Stomach (tissue), 9 donors: Measurements from ENCODE around the gene HTRA3. TPM values are rescaled to one million over a fixed set of nuclear protein-coding genes. Genes with fewer than 3 reads are reported as not detected.

Experiments used
- DNase-seq, 2 donors: peaks; one replicate each; pipeline versions ENCODE4 v3.0.0 to v3.0.0-alpha.2; 2013 to 2019
- H3K27ac ChIP-seq, 5 donors: fragments of 200-600 bp in 4 of 5; sonication (generic) in 4 of 5; one replicate each; pipeline ENCODE4 v1.5.1; 2013 to 2019; ENCODE audit warnings: mild to moderate bottlenecking in 1 of 5, moderate library complexity in 1 of 5
- H3K27me3 ChIP-seq, 3 donors: fragments of 200-600 bp; sonication (generic); one replicate each; pipeline ENCODE4 v1.5.1; 2017 to 2019; ENCODE audit warnings: mixed run types in 1 of 3
- H3K36me3 ChIP-seq, 4 donors: fragments of 200-600 bp; sonication (generic); 1 replicate in 3 of 4; 2 replicates in 1 of 4; pipeline ENCODE4 v1.5.1; 2016 to 2019
- H3K4me1 ChIP-seq, 4 donors: fragments of 200-600 bp; sonication (generic); one replicate each; pipeline ENCODE4 v1.5.1; 2016 to 2019
- H3K4me3 ChIP-seq, 4 donors: fragments of 200-600 bp; sonication (generic) in 3 of 4; one replicate each; pipeline ENCODE4 v1.5.1; 2016 to 2019; ENCODE audit warnings: mild to moderate bottlenecking in 1 of 4
- H3K9me3 ChIP-seq, 4 donors: fragments of 200-600 bp; sonication (generic); one replicate each; pipeline ENCODE4 v1.5.1; 2016 to 2019
- EP300 ChIP-seq: sonication (generic); formaldehyde crosslinking; IDR thresholded peaks from one replicate; pipeline ENCODE4 v1.6.1; 2017; ENCODE audit warnings: antibody characterized with exemption
- POLR2A ChIP-seq, 4 donors: fragments of 450-650 bp; IDR thresholded peaks; one replicate each; pipeline ENCODE4 v1.6.1; 2016; ENCODE audit warnings: antibody characterized with exemption in 4 of 4, control low read depth in 2 of 4, mild to moderate bottlenecking in 1 of 4, moderate library complexity in 1 of 4
- POLR2AphosphoS5 ChIP-seq, 3 donors: sonication (generic); formaldehyde crosslinking; IDR thresholded peaks; one replicate each; pipeline ENCODE4 v1.6.1; 2016; ENCODE audit warnings: antibody characterized with exemption in 3 of 3
- WGBS, 5 donors: extraction: QIAGEN DNeasy Blood & Tissue Kit in 3 of 5; methylation state at CpG; one replicate each; pipeline versions ENCODE4 v1.1.5 to v1.1.7; 2013 to 2018; 5-methylcytosine and 5-hydroxymethylcytosine counted together
- intact Hi-C: fragments of 100-400 bp; cut with DNase I; formaldehyde crosslinking; loops from one replicate; pipeline ENCODE4 v1.15.1; 2023; ENCODE audit warnings: low total_unique reads
- polyA plus RNA-seq, 3 donors: library from polyadenylated mRNA; stranded (reverse); fragments of 200-250 nt; gene quantifications; one replicate each; pipeline ENCODE4 v1.2.3, GENCODE V29; 2013
- total RNA-seq, 5 donors: library from RNA; depleted of rRNA; stranded (reverse); fragments of >200 nt; gene quantifications; one replicate each; pipeline versions ENCODE4 v1.1.0 to v1.2.3, GENCODE V29; 2014 to 2016
- TF ChIP-seq, protein P1 (sequence below), 7 experiments: fragments of 450-650 bp in 4 of 7; fragments of 200-600 bp in 3 of 7; sonication (generic) in 3 of 7; IDR thresholded peaks; one replicate each; pipeline ENCODE4 v1.5.1; 2016 to 2019; ENCODE audit warnings: antibody characterized with exemption in 7 of 7, control low read depth in 2 of 7, mild to moderate bottlenecking in 1 of 7
- donor health status: healthy with polysubstance abuse.
- donor health status: Bipolar disorder and iron deficiency.
- donor health status: healthy.

Gene HTRA3
- total and polyA plus RNA-seq, 8 donors, result 6.6 to 26.8 (median 15.9) TPM

DNA sequence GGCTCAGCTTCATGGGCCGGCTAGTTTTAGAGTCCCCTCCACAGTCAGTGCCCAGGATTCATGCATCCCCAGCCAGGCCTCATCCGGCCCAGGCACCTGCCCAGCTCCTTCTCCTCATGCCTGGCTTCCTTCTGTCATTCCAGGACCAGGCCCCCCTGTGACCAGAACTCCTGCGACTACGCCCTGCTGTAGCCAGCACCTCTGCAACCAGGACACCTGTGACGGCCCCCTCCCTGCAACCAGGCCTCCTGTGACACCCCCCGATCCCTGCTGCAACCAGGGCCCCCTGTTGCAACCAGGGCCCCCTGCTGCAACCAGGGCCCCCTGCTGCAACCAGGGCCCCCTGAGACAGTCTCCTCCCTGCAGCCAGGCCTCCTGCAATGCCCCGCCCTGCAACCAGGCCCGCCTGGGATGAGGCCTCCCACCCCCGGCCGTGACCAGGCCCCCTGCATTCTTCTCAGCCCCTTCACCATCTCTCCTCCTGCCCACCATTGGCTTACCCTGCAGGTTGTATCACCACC is 46.8 kb downstream of the HTRA3 start:
- H3K9me3 ChIP-seq, result peaks cover 0 to 7% (median 2%) of the 10 kb centered on the region in 4 donors
- H3K4me1 ChIP-seq, result peaks cover 14 to 39% (median 29%) of the 10 kb centered on the region in 4 donors
- TF ChIP-seq, protein P1, sequence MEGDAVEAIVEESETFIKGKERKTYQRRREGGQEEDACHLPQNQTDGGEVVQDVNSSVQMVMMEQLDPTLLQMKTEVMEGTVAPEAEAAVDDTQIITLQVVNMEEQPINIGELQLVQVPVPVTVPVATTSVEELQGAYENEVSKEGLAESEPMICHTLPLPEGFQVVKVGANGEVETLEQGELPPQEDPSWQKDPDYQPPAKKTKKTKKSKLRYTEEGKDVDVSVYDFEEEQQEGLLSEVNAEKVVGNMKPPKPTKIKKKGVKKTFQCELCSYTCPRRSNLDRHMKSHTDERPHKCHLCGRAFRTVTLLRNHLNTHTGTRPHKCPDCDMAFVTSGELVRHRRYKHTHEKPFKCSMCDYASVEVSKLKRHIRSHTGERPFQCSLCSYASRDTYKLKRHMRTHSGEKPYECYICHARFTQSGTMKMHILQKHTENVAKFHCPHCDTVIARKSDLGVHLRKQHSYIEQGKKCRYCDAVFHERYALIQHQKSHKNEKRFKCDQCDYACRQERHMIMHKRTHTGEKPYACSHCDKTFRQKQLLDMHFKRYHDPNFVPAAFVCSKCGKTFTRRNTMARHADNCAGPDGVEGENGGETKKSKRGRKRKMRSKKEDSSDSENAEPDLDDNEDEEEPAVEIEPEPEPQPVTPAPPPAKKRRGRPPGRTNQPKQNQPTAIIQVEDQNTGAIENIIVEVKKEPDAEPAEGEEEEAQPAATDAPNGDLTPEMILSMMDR (IDR thresholded peaks at IDR 0.05), result no peak
- TF ChIP-seq POLR2AphosphoS5 (IDR thresholded peaks at IDR 0.05) (no peak), EP300 (no peak), POLR2A (IDR thresholded peaks at IDR 0.05) (no peak)
- H3K27ac ChIP-seq, result peak overlapping the region in 3 of 5 donors; percentile 8 to 63 (median 62)
- no peaks in the 10 kb centered on the region for H3K36me3 ChIP-seq
- intact Hi-C loops, result no loop called here
- H3K27me3 ChIP-seq, result no peaks in the 10 kb centered on the region
- DNase-seq, result no peak
- 79 to 82% (median 80%) methylated on average over 10 of the region's 10 CpGs for WGBS, 5 donors
- H3K4me3 ChIP-seq, result no peak overlapping the region

DNA sequence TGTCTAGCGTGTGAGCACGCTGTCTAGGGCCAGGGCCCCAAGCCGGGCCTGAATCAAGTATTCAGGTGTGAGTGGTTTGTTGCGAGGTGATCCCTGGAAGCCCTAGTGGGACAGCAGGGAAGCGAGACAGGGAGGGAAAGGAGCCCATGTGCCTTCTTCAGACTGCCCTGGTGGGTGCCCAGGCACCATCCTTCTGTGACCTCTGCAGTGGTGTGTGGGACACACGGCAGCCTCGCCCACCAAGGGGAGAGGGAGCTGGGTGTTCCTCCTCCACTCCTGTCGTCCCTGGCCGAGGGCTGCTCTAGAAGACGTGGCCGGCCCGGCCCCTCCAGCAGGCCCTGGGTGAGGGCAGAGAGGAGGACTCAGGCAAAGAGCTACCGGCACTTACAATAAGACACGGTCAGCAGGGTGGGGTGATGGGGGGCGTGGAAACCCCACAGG is 47.4 kb downstream of the HTRA3 start:
- Histone ChIP-seq H3K27me3 (no peaks in the 10 kb centered on the region), H3K27ac (peak overlapping the region in 2 of 5 donors; percentile 54 to 63)
- 88 to 91% (median 89%) methylated on average over 14 to 15 of the region's 15 CpGs for whole genome bisulfite sequencing, 5 donors

DNA sequence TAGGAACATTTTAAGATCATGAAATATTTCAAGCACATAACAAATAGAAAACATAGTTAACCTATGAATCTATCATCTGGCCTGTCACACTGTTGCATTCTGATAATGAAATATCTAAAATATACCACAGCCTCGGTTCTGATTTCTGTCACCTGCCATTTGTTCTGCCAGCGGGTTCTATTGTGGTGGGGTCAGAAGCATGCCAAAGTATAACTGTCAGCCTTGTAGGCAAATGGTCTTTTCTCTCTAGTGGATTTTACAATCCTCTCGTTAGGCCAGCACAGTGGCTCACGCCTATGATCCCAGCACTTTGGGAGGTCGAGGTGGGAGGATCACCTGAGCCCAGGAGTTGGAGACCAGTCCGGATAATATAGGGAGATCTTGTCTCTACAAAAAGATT is 47.9 kb downstream of the HTRA3 start:
- no peak for TF ChIP-seq POLR2AphosphoS5 (IDR thresholded peaks at IDR 0.05)
- TF ChIP-seq POLR2A (IDR thresholded peaks at IDR 0.05), result no peak
- TF ChIP-seq EP300, result no peak
- TF ChIP-seq, protein P1 (IDR thresholded peaks at IDR 0.05), result no peak
- peaks cover 0 to 6% (median 2%) of the 10 kb centered on the region in 4 donors for H3K9me3 ChIP-seq
- intact Hi-C loops, result no loop called here
- DNase-seq, result no peak
- no peak overlapping the region for H3K27ac ChIP-seq
- H3K36me3 ChIP-seq, result no peaks in the 10 kb centered on the region
- H3K4me1 ChIP-seq, result peaks cover 14 to 39% (median 29%) of the 10 kb centered on the region in 4 donors
- 82 to 93% (median 87%) methylated on average over 6 of the region's 6 CpGs for WGBS, 5 donors
- H3K27me3 ChIP-seq, result no peaks in the 10 kb centered on the region
- H3K4me3 ChIP-seq, result no peak overlapping the region

More for the DNA sequence above, 47.4 kb downstream of the HTRA3 start:
- peaks cover 0 to 7% (median 2%) of the 10 kb centered on the region in 4 donors for H3K9me3 ChIP-seq
- no peak overlapping the region for H3K4me3 ChIP-seq
- peak in 1 of 2 donors; percentile 18 for DNase-seq
- intact Hi-C loops, result no loop called here
- H3K4me1 ChIP-seq, result peaks cover 14 to 39% (median 29%) of the 10 kb centered on the region in 4 donors
- no peak for TF ChIP-seq POLR2AphosphoS5 (IDR thresholded peaks at IDR 0.05)
- no peak for TF ChIP-seq EP300
- TF ChIP-seq, protein P1 (IDR thresholded peaks at IDR 0.05), result no peak
- no peak for TF ChIP-seq POLR2A (IDR thresholded peaks at IDR 0.05)
- H3K36me3 ChIP-seq, result no peaks in the 10 kb centered on the region

DNA sequence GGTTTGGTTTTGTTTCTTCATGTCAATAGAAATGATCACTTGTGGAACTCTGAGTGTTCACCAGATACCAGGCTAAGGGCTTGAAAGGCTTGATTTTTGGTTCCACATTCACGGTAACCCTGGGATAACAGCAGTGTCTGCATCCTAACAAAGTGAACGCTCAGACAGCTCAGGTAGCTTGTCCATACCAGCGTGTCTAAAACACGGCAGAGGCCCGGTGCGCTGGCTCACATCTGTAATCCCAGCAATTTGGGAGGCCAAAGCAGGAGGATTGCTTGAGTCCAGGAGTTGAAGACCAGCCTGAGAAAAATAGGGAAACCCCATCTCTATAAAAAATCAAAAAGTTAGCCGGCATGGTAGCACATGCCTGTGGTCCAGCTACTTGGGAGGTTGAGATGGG is 49.0 kb downstream of the HTRA3 start:
- Histone ChIP-seq H3K27ac (peak overlapping the region in 1 of 5 donors; percentile 80), H3K36me3 (no peaks in the 10 kb centered on the region), H3K27me3 (no peaks in the 10 kb centered on the region), H3K9me3 (peaks cover 0 to 2% (median 0%) of the 10 kb centered on the region in 4 donors), H3K4me3 (no peak overlapping the region), H3K4me1 (peaks cover 14 to 39% (median 29%) of the 10 kb centered on the region in 4 donors)
- intact Hi-C loops, result no loop called here
- WGBS, 5 donors, result 91 to 95% (median 92%) methylated on average over 7 of the region's 7 CpGs
- TF ChIP-seq POLR2A (IDR thresholded peaks at IDR 0.05) (no peak), EP300 (no peak), POLR2AphosphoS5 (IDR thresholded peaks at IDR 0.05) (no peak)
- TF ChIP-seq, protein P1 (IDR thresholded peaks at IDR 0.05), result no peak
- DNase-seq, result peak in 1 of 2 donors; percentile 11
